GM12891 (cell line): ENCODE measurements around the gene FANCI.

Source experiments
- POLR2A ChIP-seq: IDR thresholded peaks from 2 replicates; pipeline ENCODE4 v1.6.1; 2011; ENCODE audit warnings: low read depth, low read length, control low read depth
- POLR2AphosphoS5 ChIP-seq: IDR thresholded peaks from 2 replicates; pipeline ENCODE4 v1.6.1; 2011; ENCODE audit warnings: low read depth, low read length, control low read depth
- TAF1 ChIP-seq: IDR thresholded peaks from 2 replicates; pipeline ENCODE4 v1.6.1; 2011; ENCODE audit warnings: low read depth, low read length, control low read depth

DNA sequence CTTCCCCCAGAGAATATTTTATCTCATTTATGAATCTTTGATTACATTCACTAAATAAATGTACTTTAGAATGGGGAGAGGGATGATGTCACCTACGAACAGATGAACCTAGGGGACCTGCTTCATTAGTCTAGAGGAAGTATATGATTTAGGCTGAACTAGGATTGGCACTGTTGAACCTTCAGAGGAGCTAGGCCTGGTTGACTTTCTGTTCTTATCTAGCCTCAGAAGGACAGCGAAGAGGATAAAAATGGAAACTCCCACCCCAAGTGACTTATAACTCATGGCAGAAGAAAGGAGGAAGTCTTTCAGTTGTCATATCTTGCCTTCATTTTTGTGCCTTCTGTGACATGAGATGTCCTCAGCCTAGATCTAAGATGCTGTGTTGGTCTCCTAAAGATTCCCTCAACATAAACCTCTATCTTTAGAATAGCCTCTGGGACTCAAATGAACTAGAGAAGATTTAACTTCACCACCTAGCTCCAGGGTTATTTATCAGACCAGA lies 48.2 kb downstream of the FANCI start:
- TF ChIP-seq POLR2A (no peak), TAF1 (no peak), POLR2AphosphoS5 (no peak)
